GM21515 (cell line): ENCODE data around the gene WNT7B.
"Not testable (repeated sequence)": the region's sequence is repeated elsewhere in the genome, so short reads cannot be mapped to it uniquely, and the experiment has no call there.

Experiments
- ATAC-seq: cut with Tn5 transposase; IDR thresholded peaks from one replicate; pipeline ENCODE4 v1.9.1; 2021; ENCODE audit not compliant: unreplicated experiment

The WNT7B gene

DNA sequence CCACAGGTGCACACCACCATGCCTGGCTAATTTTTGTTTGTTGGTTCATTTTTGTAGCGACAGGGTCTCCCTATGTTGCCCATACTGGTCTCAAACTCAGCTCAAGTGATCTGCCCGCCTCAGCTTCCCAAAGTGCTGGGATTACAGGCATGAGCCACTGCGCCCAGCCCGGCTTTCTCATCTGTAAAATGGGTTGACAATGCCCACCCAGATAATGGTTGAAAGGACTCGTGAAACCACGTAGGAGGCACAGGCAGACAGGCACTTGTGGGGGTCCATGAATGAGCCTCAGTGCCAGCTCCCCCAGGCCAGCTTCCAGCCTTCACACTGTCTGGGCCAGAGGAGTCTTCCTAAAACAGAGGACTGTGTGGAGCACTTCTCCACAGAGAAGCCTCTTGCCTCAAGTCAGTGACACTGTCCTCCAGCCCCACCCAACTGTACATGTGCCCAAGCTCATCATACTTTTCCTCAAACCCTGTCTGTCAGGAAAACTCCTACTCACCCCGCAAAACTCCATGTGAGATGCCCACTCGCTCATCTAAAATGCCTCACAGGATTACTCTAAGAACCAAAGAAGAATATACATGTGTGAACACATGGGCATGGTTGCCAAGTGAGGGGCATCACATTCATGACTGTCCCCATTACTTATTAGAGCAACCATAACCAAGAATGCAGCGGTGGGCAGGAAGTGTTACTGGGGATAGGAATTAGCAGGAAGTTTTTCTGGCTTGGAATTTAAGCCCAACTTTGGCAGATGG lies 32.1 kb upstream of the WNT7B start:
- no peak for ATAC-seq

DNA sequence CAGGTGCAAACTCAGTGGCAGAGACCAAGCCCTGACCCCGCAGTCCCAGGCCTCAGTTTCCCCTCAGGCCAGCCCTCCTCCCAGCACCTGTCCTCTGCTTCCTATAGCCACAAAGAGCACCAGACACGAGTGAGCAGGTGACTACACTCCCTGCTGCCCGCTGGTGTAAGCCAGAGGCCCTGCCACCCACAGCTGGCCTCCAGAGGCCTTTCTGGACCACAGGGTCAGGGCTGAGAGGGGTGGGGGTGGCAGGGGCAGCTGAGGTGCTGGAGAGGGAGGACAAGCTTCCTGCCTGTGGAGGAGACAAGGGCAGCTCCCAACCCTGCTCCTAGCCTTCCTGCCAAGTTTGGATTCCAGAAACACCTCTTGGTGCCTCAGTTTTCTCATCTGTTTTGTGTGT lies 31.3 kb upstream of the WNT7B start:
- no peak for ATAC-seq

DNA sequence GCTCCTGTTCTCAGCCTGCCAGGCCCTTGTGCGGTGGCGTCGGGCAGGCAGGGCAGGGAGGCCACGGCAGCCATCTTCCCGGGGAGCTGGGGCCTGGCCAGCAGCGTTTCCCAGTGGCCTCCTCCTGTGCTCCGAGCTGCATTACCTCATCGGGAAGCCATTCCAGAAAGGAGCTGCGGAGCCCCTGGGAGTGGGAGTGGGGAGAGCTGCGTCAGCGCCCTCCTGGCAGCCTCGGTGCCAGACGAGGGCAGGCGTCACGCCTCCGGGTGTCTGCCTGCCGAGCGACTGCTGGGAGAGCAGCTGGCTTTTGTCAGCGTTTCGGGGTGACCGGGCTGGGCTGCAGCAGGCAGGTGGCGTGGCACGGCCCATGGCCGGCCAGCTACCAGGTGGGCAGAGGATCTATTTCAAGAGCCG lies 30.9 kb upstream of the WNT7B start:
- ATAC-seq, result no peak

DNA sequence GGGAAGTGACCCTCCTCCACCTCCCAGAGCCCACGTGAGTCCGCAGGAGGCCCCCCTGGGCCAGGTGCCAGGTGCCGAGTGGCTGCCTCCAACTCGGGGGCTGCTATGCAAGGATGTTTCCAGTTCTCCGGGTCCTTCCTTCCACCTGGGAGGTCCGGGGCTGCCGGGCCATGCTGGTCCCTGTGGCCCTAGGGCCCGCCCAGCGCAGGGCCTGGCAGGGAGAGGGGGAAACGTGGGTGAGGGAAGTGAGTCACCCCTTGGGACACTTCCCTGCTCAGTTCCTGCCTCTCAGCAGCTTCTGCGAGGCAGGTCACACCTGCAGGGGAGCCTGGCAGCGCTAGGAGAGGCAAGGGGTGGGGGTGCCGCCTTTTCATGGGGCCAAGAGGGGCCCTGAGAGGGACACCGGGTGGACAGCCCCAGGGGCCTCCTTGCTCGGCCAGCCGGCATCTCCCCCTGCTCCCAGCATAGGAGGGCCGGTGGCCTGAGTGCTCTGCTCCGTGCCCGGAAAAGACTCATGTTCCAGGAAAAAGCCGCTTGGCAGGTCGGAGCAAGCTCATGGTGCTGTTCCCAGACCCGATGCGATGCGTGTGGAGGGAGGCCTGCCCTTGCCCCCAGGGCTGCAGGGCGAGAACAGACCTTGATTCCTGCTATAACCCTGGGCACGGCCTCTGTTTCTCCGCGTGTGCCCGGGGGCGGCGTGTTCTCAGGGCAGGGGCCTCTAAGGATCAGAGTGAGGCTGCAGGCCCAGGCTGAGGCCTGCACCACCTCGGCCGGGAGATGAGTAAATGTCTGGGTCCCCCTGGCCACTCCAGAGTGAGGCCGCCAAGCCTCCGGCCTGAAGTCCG lies 30.3 kb upstream of the WNT7B start:
- ATAC-seq, result no peak

DNA sequence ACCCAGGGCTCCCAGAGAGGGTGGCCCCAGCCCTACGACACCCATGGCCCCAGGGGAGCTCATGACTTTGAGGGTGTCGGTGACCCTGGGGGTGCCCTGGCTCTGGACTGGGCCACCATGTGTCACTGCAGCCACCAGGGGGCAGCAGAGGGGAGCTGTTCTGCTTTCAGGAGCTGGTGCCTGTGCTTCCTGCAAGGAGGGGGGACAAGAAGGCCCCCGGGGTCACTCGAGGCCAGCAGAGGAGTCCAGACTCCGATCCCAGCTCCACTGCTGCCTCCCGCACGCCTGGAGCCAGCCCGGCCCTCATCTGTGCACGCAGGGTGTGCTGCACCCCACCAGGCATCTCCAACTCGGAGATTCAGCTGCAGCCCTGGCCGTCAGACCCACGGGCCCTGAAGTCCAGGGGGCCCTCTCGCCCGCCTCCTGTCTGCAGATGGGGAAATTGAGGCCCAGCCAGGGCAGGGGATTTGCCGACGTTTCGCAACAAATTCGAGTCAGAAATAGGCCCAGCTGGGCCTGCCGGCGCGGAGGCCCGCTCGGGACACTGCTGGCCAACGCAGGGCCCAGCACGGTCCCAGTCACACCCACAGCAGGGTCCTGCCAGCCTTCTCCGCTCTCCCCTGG lies 29.5 kb upstream of the WNT7B start:
- ATAC-seq, result no peak

DNA sequence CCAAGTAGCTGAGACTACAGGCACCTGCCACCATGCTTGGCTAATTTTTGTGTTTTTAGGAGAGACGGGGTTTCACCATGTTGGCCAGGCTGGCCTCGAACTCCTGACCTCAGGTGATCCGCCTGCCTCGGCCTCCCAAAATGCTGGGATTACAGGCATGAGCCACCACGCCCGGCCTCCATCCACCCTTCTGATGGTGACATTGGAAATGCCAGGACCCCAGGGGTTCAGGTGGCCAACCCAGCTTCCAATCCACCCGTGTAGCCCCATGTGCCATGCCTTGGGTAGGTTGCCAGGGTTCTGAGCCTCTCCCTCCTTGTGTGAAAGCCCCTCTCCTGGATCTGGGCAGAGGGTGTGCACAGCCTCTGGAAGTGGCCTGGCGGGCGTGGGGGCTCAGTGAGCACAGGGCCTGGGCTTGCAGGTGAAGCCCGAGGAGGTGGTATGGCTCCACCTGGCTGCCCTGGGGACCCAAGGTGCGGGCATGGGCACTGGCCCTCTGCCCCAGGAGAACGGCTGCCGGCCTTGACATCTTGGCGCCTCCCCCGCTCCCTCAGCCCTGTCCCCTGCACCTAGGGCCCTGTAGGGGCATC lies 28.2 kb upstream of the WNT7B start:
- ATAC-seq, result not testable (repeated sequence)

DNA sequence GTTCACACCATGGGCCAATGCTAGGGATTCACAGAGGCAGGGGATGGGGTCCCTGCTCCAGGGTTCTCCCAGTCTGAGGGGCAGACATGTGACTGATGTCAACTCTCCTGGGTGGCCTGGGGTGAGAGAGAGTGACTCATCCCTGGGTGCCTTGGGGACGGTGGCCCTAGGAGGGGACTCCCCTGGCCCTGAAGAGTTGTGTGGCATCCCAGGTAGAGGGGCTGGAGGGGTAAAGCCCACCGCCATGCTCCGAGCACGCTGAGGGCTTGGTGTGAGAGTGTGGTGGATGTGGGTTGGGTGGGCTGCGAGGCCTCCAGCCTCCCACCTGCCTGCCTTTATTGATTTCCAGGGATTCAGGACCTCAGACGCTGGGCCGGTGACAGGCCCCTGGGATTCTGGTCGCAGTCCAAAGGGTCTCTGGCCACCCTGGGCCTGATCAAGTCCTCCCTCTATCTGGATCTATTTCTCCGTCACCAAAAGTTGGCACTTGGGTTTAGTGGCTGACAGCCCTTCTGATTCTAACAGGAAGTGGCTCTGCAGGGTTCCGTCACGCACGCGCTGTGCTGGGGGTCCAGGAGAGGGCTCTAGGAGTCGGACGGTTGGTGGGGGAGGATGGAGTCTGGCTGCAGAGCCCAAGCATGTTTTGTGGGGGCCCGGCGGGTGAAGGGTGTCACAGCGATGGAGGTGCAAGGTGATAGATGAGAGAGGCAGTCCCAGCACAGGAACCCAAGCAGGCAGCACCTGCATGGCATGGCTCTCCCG lies 27.3 kb upstream of the WNT7B start:
- ATAC-seq, result no peak

DNA sequence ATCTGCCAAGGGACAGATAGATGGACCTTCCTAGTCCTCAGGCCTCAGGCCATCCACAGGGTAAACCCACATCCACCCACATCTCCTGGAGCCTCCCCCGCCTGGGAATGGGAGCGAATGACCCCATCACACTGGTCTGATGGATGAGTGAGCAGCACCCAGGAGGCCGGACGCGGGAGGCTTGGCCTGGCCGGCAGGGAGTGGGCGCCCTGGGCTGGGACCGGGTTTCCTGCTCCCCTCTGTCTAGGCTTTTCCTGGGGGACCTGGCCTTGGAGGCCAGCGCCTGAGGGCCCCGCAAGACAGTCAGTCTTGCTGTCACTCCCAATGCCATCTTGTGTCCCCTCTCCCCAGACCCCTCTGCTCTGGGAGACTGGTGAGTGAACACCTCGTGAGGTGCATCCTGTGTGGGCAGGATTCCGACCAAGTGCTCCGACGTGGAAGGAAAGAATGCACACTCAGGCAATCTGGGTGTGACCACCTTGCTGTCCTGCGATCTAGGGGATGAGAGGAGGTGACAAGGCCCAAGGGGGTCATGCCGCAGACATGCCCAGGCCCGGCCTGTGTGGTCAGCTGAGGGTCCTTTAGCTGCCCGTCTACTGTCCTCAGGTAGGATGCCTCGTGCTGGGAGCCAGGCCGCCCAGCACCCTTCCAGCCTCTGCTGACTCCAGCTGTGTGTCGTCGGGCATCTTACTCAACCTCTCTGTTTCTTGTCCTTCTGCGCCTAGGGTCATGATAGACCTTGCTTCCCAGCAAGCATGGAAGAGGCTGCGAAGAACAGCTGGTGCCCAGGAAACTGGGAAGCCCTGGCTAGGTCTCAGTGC lies 26.5 kb upstream of the WNT7B start:
- ATAC-seq, result no peak

DNA sequence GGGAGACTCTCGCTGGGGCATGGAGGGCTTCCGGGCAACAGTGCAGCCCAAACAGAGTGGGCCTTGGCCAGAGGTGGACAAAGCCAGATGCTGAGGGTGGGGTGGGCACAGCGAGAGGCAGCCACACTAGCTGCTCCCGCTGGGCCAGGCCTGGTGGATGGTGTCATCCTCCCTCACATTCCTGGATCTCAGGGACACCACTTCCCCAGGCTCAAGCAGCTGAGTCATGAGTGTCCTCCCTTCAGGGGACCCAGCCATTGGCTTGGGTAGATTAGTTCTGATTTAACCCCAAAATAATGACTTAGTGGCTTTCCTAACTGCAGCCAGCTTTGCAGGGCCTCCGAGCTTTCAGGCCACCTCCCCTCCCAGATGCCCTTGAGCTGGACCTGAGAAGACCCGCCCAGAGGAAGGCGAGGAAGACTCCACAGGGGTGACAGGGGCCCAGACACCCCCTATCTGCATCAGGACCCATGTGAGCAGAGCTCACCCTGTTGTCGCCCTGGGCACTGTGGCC lies 25.9 kb upstream of the WNT7B start:
- no peak for ATAC-seq

DNA sequence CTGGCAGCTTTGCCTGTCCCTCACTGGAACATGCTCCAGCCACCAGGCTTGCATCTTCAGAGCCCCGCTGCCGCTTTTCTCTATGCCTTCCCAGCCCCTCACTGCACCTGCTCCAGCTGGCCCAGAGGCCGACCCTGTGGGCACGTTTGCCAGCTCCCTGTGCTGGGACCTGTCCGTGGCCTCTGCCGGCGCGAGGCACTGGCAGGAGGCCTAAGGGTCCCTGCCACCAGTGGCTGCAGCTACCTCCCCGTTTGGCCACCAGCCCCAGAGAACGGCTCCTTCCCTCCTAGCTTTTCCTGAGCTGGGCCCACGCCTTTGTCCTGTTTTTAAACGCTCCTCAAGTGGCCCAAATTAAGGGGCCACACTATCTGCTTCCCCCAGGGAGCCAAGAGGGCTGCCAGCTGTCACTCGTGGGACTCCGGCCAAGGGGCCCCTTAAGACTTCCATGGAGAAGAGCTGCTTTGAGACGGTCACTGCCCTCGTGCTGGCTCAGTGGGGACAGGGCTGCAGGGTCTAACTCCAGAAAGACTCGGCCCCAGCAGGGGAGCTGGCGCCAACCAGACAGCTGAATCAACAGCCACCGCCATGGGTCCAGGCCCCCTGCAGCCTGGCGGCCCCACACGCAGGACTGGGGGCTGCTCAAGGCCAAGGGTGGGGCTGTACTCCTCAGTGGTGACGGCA lies 24.6 kb upstream of the WNT7B start:
- no peak for ATAC-seq

DNA sequence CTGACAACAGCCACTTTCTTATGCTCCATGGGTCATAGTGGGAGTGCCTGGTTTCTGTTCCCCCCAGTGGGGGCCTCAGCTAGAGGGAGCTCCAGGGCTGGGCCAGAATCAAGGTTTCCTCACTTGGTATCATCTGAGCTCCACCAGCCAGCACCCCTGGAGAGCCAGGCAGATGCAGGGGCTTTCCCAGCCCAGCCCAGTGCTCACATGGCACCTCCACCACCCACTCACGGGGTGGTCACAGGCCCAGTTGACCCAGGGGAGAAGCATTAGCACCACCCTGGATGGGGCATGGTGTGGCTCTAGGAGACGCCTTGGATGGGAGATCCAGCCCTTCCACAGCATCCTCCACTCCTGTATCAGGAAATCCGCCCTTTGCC lies 24.1 kb upstream of the WNT7B start:
- ATAC-seq, result no peak

DNA sequence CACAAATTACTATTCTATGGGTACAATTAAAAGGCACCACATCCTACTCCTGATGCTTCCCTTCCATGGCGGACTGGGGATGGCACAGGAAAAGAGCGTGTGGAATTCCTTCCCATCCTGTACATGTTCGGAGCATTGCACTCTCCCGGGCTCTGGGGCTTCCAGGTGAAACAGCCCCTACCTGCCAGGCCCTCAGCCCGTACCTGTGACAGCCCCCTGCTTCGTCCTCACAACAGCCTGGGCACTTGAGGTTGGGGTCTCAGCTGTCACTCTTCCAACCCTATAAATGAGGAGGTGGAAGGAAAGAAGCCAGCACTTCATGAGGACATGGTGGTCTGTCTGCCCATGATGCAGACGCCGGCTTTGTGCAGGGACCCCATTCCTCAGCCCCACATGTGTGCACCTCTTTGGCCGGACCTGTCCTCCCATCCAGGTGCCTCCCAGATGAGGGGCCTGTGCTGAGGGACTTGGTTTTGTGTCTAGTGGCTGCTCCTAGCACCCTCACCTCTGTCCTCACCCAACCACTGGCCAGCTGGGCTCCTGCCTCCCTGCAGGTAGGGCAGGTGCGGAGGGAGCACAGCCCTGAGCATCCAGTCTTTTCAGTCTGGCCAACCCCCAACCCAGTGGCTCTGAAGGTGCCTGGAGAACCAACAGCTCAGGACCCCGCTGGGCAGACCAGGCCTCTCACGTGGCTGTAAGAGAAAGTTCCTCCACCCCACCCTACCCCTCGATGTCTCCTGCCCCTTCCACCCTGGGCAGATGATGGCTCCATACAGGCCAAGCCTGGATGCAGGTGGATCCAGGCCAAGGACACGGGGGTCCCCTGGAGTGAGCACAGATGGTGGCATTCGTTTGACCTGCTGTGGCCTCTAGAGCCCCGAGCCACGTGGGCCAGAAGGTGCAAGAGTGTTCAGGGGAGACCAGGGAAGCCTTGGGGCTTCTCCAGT lies 23.4 kb upstream of the WNT7B start:
- no peak for ATAC-seq

DNA sequence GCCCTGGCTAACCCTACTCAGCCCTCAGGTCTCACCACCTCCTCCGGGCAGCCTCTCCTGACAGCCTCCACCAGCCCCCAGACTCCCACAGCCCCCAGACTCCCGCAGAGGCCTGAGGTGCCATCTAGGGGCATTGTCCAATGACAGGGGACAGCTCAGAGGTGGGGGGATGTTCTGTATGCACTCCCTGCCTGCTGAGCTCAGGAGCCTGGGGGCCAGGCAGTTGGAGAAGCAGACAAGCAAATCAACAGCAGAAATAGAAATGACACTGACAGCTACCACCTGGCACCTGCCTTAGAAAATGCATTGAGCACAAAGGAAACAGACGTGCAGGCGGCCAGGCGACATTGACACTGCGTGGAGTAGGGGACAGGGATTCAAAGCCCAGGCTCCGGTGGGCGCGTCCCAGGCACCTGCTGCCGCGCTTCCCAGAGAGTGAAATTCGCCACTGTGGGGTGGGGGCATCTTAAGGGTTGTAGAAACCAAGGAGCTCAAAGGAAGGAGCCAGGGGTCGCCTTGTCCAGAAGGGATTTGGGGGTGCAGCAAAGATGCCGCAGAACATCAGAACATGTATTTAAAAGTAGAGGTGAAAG lies 22.5 kb upstream of the WNT7B start:
- ATAC-seq, result no peak

DNA sequence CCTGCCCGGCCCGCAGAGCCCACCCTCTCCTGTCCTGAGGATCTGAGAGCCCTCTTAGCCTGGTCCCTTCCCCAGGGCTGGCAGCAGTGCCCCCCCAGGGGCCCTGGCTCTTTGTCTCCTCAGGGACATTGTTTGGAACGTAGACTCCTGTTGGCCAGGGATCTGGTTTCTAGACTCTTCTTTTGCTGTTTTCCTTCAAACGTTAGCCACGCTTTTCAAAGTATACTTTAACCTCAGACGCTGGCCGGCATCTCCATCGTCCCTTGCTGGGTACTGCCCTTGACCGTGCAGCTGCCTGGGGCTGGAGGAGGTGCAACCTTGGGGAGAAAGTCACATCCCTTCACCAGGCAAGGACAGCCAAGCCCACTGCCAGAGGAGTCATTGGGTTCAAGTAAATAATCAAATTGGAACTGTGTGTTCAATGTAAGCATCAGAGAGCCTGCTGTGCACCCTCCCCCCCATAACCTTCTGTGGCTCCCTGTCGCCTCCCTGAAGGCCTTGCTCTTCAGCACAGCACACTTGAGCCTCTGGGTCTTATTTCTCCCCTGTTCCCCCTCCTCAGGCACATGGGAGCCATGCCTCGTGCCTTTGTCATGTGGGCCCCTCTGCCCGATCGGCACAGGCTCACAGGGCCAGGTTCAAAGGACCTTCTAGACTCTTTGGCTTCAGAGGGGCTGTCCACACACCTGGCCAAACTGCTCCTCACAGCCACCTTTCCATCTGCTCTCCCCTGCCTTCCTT lies 21.8 kb upstream of the WNT7B start:
- no peak for ATAC-seq

DNA sequence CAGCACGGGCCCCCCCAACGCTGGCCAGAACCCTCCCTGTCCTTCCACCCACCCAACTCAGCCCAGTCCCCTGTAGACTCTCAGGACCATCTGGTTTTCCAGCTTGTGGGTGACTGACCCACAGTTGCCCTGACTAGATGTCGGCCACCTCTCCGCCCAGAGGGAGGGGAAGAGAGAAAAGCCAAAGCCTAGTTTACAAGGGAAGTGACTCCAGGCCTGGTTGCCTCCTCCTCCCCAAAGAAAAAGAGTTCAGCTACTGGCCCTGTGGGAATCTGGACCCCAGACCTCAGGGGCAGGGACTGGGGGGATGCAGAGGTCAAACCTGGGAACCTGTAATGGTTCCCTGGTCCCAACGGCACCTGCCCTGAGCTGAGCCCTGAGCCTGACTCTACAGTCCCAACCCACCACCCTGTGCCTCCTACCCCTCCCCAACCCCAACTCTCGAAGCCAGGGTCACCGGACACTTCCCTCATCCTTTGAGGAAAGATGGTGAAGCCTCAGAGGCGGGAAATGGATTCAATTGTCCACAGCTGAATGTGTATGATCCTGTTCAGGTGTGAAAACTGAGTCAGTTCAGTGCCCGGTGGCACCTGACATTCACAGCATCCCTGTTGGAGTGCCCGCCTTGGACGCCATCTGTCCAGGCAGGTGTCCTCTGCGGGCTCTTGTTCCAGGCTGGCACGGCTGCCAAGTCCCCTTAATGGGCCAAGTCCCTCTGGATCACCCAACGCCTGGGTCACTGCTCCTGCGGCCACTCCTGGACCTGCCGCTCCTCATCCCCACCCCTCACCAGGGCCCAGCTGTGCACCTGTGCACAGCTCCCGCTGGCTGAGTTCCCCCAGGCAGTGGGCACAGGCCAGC lies 21.0 kb upstream of the WNT7B start:
- no peak for ATAC-seq
